ENCODE data around the gene SP100. TPM values are rescaled to one million over a fixed set of nuclear protein-coding genes. Genes with fewer than 3 reads are reported as not detected.

Gene SP100
- total and polyA plus RNA-seq, 2 of the 13 experiments (the other 11 are each of a cell fraction or from before 2014, with no cell fraction given), result 12.6 to 16.5 TPM

DNA sequence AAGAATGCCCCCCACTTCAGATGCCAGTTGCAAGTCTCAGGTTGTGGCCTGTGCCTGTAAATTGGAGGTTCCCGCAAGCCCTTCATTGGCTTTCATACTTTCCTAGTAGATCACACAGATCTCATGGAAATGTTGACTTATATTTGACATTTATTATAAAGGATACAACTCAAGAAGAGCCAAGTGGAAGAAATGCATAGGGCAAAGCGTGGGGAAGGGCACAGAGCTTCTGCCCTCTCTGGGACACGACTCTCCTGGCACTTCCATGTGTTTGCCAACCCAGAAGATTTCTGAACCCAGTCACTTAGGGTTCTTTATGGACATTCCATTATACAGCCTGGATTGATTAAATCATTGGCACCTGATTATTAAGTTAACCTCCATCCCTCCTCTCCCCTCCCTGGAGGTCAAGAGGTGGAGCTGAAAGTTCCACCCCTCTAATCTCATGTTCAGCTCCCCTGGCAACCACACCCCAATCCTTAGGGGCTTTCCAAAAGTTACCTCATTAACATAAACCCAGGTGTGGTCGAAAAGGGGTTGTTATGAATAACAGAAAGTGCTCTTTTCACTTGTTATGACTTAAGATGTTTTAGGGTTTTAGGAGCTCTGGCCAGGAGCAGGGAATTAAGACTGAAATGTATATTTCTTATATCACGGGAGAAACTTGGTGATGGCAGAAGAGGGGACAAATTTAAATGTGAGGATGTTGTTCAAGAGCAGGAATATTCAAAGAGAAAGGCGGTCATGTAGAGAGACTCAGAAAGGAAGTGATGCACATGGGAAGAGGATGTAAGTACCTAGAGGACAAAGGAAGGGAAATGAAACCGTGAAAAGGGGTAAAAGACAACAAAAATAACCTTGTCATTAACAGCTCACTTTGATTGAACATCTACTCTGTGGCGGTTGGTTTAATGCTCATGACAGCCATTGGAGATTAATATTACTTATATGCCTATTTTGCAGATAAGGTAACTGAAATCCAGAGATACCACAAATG lies 31.8 kb downstream of the SP100 start:
- Histone ChIP-seq H3K4me3 (replicated peaks in 1 of 3; ENCODE audit: insufficient read depth in 1 of 3, low read depth in 2 of 3, low read length in 3 of 3) (no peak overlapping the region), H3K9me3 (ENCODE audit: low read length) (no peaks in the 10 kb centered on the region), H3K27ac (ENCODE audit: extremely low read length, insufficient read depth, low read length) (no peak overlapping the region), H2AFZ (ENCODE audit: low read length) (no peak overlapping the region), H3K79me2 (ENCODE audit: insufficient read depth, low read length) (no peaks in the 10 kb centered on the region), H3K4me1 (ENCODE audit: insufficient read depth, low read length) (no peaks in the 10 kb centered on the region), H3K36me3 (replicated peaks in 1 of 2; ENCODE audit: control insufficient read depth in 1 of 2, insufficient read depth in 2 of 2, low read length in 2 of 2) (peaks cover 3 to 15% of the 10 kb centered on the region in 2 experiments; a peak in 4 of 5 replicates), H4K20me1 (ENCODE audit: insufficient read depth, low read length) (no peaks in the 10 kb centered on the region), H3K9ac (ENCODE audit: insufficient read depth, low read depth, low read length) (no peak overlapping the region), H3K4me2 (ENCODE audit: low read depth, low read length) (no peak overlapping the region), H3K27me3 (ENCODE audit: control insufficient read depth in 1 of 2, insufficient read depth in 2 of 2, low read length in 2 of 2) (no peaks in the 10 kb centered on the region)
- intact Hi-C loops (cut with micrococcal nuclease; ENCODE audit: unreplicated experiment), result no loop called here
- no TSS peak for BruUV-seq (replicated peaks)
- 89% methylated on average over 8 of the region's 8 CpGs for WGBS (ENCODE audit: low lambda C conversion rate)
- no peak for DNase-seq (ENCODE audit: low spot score)
- no peak for ATAC-seq
- FAIRE-seq, result no peak
- ChIA-PET POLR2A (no interaction called here), CTCF (ENCODE audit: low intra/inter-chr PET ratio, low total read pairs) (no interaction called here)
- TF ChIP-seq RORA (CRISPR knock-in tag; IDR thresholded peaks at IDR 0.05) (no peak), ZNF160 (CRISPR knock-in tag; IDR thresholded peaks at IDR 0.05) (no peak), NPAS2 (CRISPR knock-in tag; IDR thresholded peaks at IDR 0.05; ENCODE audit: borderline replicate concordance) (no peak), FOXM1 (CRISPR knock-in tag; IDR thresholded peaks at IDR 0.05) (no peak), FOXO4 (CRISPR knock-in tag; conservative IDR thresholded peaks at IDR 0.05) (no peak), ZNF354B (CRISPR knock-in tag; IDR thresholded peaks at IDR 0.05) (no peak), SRY (CRISPR knock-in tag; IDR thresholded peaks at IDR 0.05) (no peak), ZNF652 (CRISPR knock-in tag; IDR thresholded peaks at IDR 0.05; ENCODE audit: borderline replicate concordance, low read depth) (no peak), ZNF629 (CRISPR knock-in tag; conservative IDR thresholded peaks at IDR 0.05) (no peak), ZNF546 (CRISPR knock-in tag; conservative IDR thresholded peaks at IDR 0.05) (no peak), ZIK1 (CRISPR knock-in tag; IDR thresholded peaks at IDR 0.05; ENCODE audit: borderline replicate concordance, low read depth) (no peak), HMG20B (CRISPR knock-in tag; conservative IDR thresholded peaks at IDR 0.05) (no peak), PHB2 (IDR thresholded peaks at IDR 0.05; ENCODE audit: partially characterized antibody) (no peak), RFXANK (CRISPR knock-in tag; IDR thresholded peaks at IDR 0.05) (no peak), NBN (conservative IDR thresholded peaks at IDR 0.05) (no peak), FOXP1 (IDR thresholded peaks at IDR 0.05) (no peak), FOXP1 (CRISPR knock-in tag; IDR thresholded peaks at IDR 0.05) (no peak), POLR2AphosphoS2 (IDR thresholded peaks at IDR 0.05; ENCODE audit: low read depth, low read length) (no peak), MYPOP (CRISPR knock-in tag; IDR thresholded peaks at IDR 0.05) (no peak), NFE2L1 (CRISPR knock-in tag; IDR thresholded peaks at IDR 0.05; ENCODE audit: borderline replicate concordance) (no peak)
- in situ Hi-C loops (cut with HindIII; ENCODE audit: extremely low pct_ligation_motif_present, low pct_unique_long_range_greater_than_20kb), result no loop called here

All from HepG2 (cell line).